Measurements from ENCODE around the gene PHF24. TPM values are rescaled to one million over a fixed set of nuclear protein-coding genes. Genes with fewer than 3 reads are reported as not detected.

Gene PHF24
- total and polyA plus RNA-seq, 2 of the 13 experiments (the other 11 are each of a cell fraction or from before 2014, with no cell fraction given): 0.05 TPM; not detected in 1

DNA sequence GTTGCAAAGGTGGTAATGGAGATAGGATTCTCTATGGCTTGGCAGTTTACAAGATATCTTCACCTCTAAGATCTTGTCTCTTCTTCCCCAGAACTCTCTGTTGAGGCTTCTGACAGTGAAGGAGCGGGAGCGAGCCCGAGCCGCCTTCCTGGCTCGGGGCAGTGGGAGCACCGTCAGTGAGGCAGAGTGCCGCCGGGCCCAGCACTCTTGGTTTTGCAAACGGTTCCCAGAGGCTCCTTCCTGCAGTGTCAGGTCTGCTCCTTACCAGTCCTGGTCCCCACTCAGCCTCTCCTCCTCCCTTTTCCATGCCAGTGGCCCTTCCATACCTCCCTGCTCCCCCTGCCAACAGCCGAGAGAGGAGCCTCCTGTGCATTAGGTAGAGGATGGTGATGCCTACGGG is 18.9 kb downstream of the PHF24 start:
- Histone ChIP-seq H3K9ac (ENCODE audit: insufficient read depth, low read depth, low read length) (no peak overlapping the region), H3K27ac (ENCODE audit: extremely low read length, insufficient read depth, low read length) (no peak overlapping the region), H2AFZ (ENCODE audit: low read length) (no peak overlapping the region), H3K4me1 (ENCODE audit: insufficient read depth, low read length) (no peaks in the 10 kb centered on the region), H4K20me1 (ENCODE audit: insufficient read depth, low read length) (no peaks in the 10 kb centered on the region), H3K4me2 (ENCODE audit: low read depth, low read length) (no peak overlapping the region), H3K9me3 (ENCODE audit: low read length) (no peaks in the 10 kb centered on the region), H3K79me2 (ENCODE audit: insufficient read depth, low read length) (no peaks in the 10 kb centered on the region), H3K4me3 (replicated peaks in 1 of 3; ENCODE audit: insufficient read depth in 1 of 3, low read depth in 2 of 3, low read length in 3 of 3) (no peak overlapping the region), H3K36me3 (replicated peaks in 1 of 2; ENCODE audit: control insufficient read depth in 1 of 2, insufficient read depth in 2 of 2, low read length in 2 of 2) (no peaks in the 10 kb centered on the region), H3K27me3 (ENCODE audit: control insufficient read depth in 1 of 2, insufficient read depth in 2 of 2, low read length in 2 of 2) (peaks cover 0 to 52% of the 10 kb centered on the region in 2 experiments)
- FAIRE-seq (no peak), ATAC-seq (no peak), DNase-seq (ENCODE audit: low spot score) (no peak)
- WGBS (ENCODE audit: low lambda C conversion rate): 30% methylated on average over 11 of the region's 11 CpGs
- no TSS peak for BruUV-seq (replicated peaks)
- in situ Hi-C loops (cut with HindIII; ENCODE audit: extremely low pct_ligation_motif_present, low pct_unique_long_range_greater_than_20kb): no loop called here
- ChIA-PET CTCF (ENCODE audit: low intra/inter-chr PET ratio, low total read pairs) (no interaction called here), POLR2A (no interaction called here)
- TF ChIP-seq ZSCAN9 (CRISPR knock-in tag; IDR thresholded peaks at IDR 0.05; ENCODE audit: borderline replicate concordance) (no peak), ZNF780A (CRISPR knock-in tag; IDR thresholded peaks at IDR 0.05) (no peak)
- intact Hi-C loops (cut with micrococcal nuclease; ENCODE audit: unreplicated experiment): no loop called here

DNA sequence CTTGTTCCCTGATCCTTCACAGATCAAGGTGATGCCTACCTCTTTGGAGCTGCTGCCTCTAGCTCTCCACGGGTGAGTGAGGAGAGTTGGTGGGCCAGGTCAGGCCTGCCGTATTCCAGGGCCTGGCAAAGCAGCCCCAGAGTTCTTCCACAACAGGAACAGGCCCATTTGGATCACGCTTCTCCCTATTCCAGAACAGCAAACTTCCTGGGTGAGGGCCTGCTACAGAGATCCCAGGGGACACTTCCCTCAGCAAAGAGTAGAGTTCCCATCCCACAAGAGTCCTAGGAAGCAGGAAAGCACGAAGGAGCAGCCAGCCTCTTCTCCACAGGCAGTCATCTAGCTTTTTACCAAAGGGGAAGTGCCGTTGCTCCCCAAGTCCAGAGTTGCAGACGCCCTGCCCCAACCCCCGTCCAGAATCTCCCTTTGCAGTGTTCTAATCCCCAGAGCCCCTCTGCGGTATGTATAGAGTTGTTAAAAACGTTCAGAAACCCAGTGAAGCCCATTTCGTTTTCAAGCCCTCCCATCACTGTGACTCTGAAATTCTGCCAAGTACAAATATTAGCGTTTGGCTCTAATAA is 22.2 kb downstream of the PHF24 start:
- no peak for DNase-seq (ENCODE audit: low spot score)
- POLR2A ChIA-PET: no interaction called here
- CTCF ChIA-PET (ENCODE audit: low intra/inter-chr PET ratio, low total read pairs): no interaction called here
- no peaks in the 10 kb centered on the region for H3K79me2 ChIP-seq (ENCODE audit: insufficient read depth, low read length)
- H4K20me1 ChIP-seq (ENCODE audit: insufficient read depth, low read length): no peaks in the 10 kb centered on the region
- no peak for TF ChIP-seq ARNT (IDR thresholded peaks at IDR 0.05)
- TF ChIP-seq LCORL (IDR thresholded peaks at IDR 0.05): no peak
- no peak for TF ChIP-seq LCORL (CRISPR knock-in tag; IDR thresholded peaks at IDR 0.05)
- no peak for TF ChIP-seq FOXP1 (IDR thresholded peaks at IDR 0.05)
- no peak for TF ChIP-seq FOXP1 (CRISPR knock-in tag; IDR thresholded peaks at IDR 0.05)
- TF ChIP-seq ZNF792 (CRISPR knock-in tag; IDR thresholded peaks at IDR 0.05): no peak
- no peak for TF ChIP-seq JUN (CRISPR knock-in tag; IDR thresholded peaks at IDR 0.05)
- TF ChIP-seq, protein P1, sequence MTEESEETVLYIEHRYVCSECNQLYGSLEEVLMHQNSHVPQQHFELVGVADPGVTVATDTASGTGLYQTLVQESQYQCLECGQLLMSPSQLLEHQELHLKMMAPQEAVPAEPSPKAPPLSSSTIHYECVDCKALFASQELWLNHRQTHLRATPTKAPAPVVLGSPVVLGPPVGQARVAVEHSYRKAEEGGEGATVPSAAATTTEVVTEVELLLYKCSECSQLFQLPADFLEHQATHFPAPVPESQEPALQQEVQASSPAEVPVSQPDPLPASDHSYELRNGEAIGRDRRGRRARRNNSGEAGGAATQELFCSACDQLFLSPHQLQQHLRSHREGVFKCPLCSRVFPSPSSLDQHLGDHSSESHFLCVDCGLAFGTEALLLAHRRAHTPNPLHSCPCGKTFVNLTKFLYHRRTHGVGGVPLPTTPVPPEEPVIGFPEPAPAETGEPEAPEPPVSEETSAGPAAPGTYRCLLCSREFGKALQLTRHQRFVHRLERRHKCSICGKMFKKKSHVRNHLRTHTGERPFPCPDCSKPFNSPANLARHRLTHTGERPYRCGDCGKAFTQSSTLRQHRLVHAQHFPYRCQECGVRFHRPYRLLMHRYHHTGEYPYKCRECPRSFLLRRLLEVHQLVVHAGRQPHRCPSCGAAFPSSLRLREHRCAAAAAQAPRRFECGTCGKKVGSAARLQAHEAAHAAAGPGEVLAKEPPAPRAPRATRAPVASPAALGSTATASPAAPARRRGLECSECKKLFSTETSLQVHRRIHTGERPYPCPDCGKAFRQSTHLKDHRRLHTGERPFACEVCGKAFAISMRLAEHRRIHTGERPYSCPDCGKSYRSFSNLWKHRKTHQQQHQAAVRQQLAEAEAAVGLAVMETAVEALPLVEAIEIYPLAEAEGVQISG (CRISPR knock-in tag; IDR thresholded peaks at IDR 0.05): no peak
- no peak for TF ChIP-seq ZFP82 (CRISPR knock-in tag; IDR thresholded peaks at IDR 0.05; ENCODE audit: borderline replicate concordance)
- no peak for TF ChIP-seq ZNF790 (CRISPR knock-in tag; IDR thresholded peaks at IDR 0.05; ENCODE audit: borderline replicate concordance)
- no peak for TF ChIP-seq PHF8 (CRISPR knock-in tag; IDR thresholded peaks at IDR 0.05)
- TF ChIP-seq SMAD1 (CRISPR knock-in tag; IDR thresholded peaks at IDR 0.05; ENCODE audit: borderline replicate concordance, low read depth): no peak
- no peak for TF ChIP-seq HNRNPLL (IDR thresholded peaks at IDR 0.05; ENCODE audit: low read depth, low read length, poor library complexity, severe bottlenecking)
- no peak for TF ChIP-seq TAF1 (CRISPR knock-in tag; IDR thresholded peaks at IDR 0.05)
- no peaks in the 10 kb centered on the region for H3K36me3 ChIP-seq (replicated peaks in 1 of 2; ENCODE audit: control insufficient read depth in 1 of 2, insufficient read depth in 2 of 2, low read length in 2 of 2)
- H2AFZ ChIP-seq (ENCODE audit: low read length): no peak overlapping the region
- H3K27ac ChIP-seq (ENCODE audit: extremely low read length, insufficient read depth, low read length): no peak overlapping the region
- no peak overlapping the region for H3K4me2 ChIP-seq (ENCODE audit: low read depth, low read length)
- no peaks in the 10 kb centered on the region for H3K9me3 ChIP-seq (ENCODE audit: low read length)
- in situ Hi-C loops (cut with HindIII; ENCODE audit: extremely low pct_ligation_motif_present, low pct_unique_long_range_greater_than_20kb) (no loop called here), intact Hi-C loops (cut with micrococcal nuclease; ENCODE audit: unreplicated experiment) (no loop called here)
- no peak overlapping the region for H3K4me3 ChIP-seq (replicated peaks in 1 of 3; ENCODE audit: insufficient read depth in 1 of 3, low read depth in 2 of 3, low read length in 3 of 3)
- no peak for ATAC-seq
- no peak for FAIRE-seq
- BruUV-seq (replicated peaks): no TSS peak
- 25% methylated on average over 4 of the region's 11 CpGs for whole genome bisulfite sequencing (ENCODE audit: low lambda C conversion rate)
- H3K9ac ChIP-seq (ENCODE audit: insufficient read depth, low read depth, low read length): no peak overlapping the region
- H3K4me1 ChIP-seq (ENCODE audit: insufficient read depth, low read length): no peaks in the 10 kb centered on the region
- peaks cover 0 to 59% of the 10 kb centered on the region in 2 experiments; a peak in 3 of 5 replicates for H3K27me3 ChIP-seq (ENCODE audit: control insufficient read depth in 1 of 2, insufficient read depth in 2 of 2, low read length in 2 of 2)
